Esophagus muscularis mucosa (tissue), 4 donors: ENCODE measurements around the gene ZBTB1. TPM values are rescaled to one million over a fixed set of nuclear protein-coding genes. Genes with fewer than 3 reads are reported as not detected.

Experiments
- DNase-seq: peaks from one replicate; pipeline ENCODE4 v3.0.0-alpha.2; 2017; ENCODE audit errors: extremely low spot score
- H3K27ac ChIP-seq, 4 donors: fragments of 200-600 bp; sonication (generic); replicated peaks in 1 of 4; 1 replicate in 3 of 4; 2 replicates in 1 of 4; pipeline ENCODE4 v1.5.1; 2016 to 2019; ENCODE audit warnings: mild to moderate bottlenecking in 1 of 4
- H3K27me3 ChIP-seq, 4 donors: fragments of 200-600 bp; sonication (generic); one replicate each; pipeline versions ENCODE4 v1.5.1 to v1.6.0; 2016 to 2019
- H3K36me3 ChIP-seq, 4 donors: fragments of 200-600 bp; sonication (generic); one replicate each; pipeline ENCODE4 v1.5.1; 2016 to 2019
- H3K4me1 ChIP-seq, 4 donors: fragments of 200-600 bp; sonication (generic); one replicate each; pipeline ENCODE4 v1.5.1; 2016 to 2019
- H3K4me3 ChIP-seq, 4 donors: fragments of 200-600 bp; sonication (generic); 1 replicate in 2 of 4; 2 replicates in 2 of 4; pipeline ENCODE4 v1.5.1; 2016 to 2019; ENCODE audit warnings: mild to moderate bottlenecking in 4 of 4, moderate library complexity in 1 of 4
- H3K9me3 ChIP-seq, 4 donors: fragments of 200-600 bp; sonication (generic); 1 replicate in 3 of 4; 2 replicates in 1 of 4; pipeline ENCODE4 v1.5.1; 2016 to 2019
- EP300 ChIP-seq: sonication (generic); formaldehyde crosslinking; IDR thresholded peaks from one replicate; pipeline ENCODE4 v1.6.1; 2017; ENCODE audit warnings: antibody characterized with exemption
- POLR2A ChIP-seq: fragments of 450-650 bp; IDR thresholded peaks from one replicate; pipeline ENCODE4 v1.6.1; 2017; ENCODE audit warnings: antibody characterized with exemption, moderate library complexity, mild to moderate bottlenecking, low read depth
- POLR2AphosphoS5 ChIP-seq, 2 donors: sonication (generic); formaldehyde crosslinking; IDR thresholded peaks; one replicate each; pipeline ENCODE4 v1.6.1; 2017; ENCODE audit warnings: antibody characterized with exemption in 2 of 2
- WGBS: methylation state at CpG from one replicate; pipeline ENCODE4 v1.1.5; 2018; 5-methylcytosine and 5-hydroxymethylcytosine counted together
- intact Hi-C: fragments of 100-400 bp; cut with DNase I; formaldehyde crosslinking; loops from one replicate; pipeline ENCODE4 v1.15.1; 2023
- total RNA-seq, 4 donors: library from RNA; depleted of rRNA; stranded (reverse); fragments of >200 nt; gene quantifications; one replicate each; pipeline versions ENCODE4 v1.1.0 to v1.2.1, GENCODE V29; 2016
- TF ChIP-seq, protein P1 (sequence below), 3 experiments: fragments of 200-600 bp in 2 of 3; fragments of 450-650 bp in 1 of 3; sonication (generic) in 2 of 3; IDR thresholded peaks; one replicate each; pipeline ENCODE4 v1.5.1; 2017 to 2019; ENCODE audit warnings: antibody characterized with exemption in 3 of 3, mild to moderate bottlenecking in 2 of 3, moderate library complexity in 1 of 3

Gene ZBTB1, protein sequence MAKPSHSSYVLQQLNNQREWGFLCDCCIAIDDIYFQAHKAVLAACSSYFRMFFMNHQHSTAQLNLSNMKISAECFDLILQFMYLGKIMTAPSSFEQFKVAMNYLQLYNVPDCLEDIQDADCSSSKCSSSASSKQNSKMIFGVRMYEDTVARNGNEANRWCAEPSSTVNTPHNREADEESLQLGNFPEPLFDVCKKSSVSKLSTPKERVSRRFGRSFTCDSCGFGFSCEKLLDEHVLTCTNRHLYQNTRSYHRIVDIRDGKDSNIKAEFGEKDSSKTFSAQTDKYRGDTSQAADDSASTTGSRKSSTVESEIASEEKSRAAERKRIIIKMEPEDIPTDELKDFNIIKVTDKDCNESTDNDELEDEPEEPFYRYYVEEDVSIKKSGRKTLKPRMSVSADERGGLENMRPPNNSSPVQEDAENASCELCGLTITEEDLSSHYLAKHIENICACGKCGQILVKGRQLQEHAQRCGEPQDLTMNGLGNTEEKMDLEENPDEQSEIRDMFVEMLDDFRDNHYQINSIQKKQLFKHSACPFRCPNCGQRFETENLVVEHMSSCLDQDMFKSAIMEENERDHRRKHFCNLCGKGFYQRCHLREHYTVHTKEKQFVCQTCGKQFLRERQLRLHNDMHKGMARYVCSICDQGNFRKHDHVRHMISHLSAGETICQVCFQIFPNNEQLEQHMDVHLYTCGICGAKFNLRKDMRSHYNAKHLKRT
- total RNA-seq = 10 to 100 TPM; 31.4 to 41.9 (median 35.3) TPM

DNA sequence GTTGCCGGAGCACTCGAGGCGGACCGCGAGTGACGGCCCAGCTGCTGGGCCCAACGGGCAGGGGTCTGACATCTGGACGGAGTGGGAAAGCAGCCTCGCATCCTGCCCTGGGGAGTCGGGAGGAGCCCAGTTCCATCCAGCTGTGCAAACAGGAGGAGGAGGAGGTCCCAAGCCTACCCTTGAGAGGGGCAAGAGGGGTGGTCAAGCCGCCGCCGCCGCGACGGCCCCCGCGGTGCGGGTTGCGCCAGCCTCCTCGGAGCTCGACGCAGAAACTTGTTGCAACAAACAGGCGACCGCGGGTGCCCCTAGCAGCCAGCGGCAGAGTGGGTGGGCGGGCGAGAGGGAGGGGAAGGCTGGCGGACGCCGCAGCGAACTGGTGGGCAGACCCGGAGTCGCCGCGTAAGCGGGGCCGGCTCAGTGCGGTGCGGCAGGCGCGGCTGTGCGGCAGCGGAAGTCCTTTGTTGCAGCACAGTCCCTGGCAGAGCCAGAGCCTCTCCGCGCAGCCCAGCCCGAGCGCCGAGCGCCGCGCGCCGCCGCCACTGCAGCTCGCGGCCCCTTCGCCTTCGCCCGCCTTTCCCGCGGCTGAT lies at the start of gene ZBTB1:
Gene ZBTB1, plus strand, starts transcription at position 461 of the 587 bp plus-strand sequence. CDS start 16,735 bp downstream, outside the sequence.
- peak; percentile 95 for DNase-seq
- no peaks in the 10 kb centered on the region for H3K36me3 ChIP-seq
- intact Hi-C loops = loop anchor here (10.0 kb wide), 1 partner anchor 170 kb away; no protein-coding TSS in a partner anchor
- TF ChIP-seq EP300 = no peak
- TF ChIP-seq, protein P1, sequence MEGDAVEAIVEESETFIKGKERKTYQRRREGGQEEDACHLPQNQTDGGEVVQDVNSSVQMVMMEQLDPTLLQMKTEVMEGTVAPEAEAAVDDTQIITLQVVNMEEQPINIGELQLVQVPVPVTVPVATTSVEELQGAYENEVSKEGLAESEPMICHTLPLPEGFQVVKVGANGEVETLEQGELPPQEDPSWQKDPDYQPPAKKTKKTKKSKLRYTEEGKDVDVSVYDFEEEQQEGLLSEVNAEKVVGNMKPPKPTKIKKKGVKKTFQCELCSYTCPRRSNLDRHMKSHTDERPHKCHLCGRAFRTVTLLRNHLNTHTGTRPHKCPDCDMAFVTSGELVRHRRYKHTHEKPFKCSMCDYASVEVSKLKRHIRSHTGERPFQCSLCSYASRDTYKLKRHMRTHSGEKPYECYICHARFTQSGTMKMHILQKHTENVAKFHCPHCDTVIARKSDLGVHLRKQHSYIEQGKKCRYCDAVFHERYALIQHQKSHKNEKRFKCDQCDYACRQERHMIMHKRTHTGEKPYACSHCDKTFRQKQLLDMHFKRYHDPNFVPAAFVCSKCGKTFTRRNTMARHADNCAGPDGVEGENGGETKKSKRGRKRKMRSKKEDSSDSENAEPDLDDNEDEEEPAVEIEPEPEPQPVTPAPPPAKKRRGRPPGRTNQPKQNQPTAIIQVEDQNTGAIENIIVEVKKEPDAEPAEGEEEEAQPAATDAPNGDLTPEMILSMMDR (IDR thresholded peaks at IDR 0.05) = no peak
- TF ChIP-seq POLR2A = peak; percentile 80
- TF ChIP-seq POLR2AphosphoS5 (IDR thresholded peaks at IDR 0.05) = peak; percentile 78 to 89
- H3K27ac ChIP-seq = peak within 1 kb of the TSS; percentile 91 to 100 (median 97)
- H3K27me3 ChIP-seq = no peaks in the 10 kb centered on the region
- peaks cover 40 to 70% (median 68%) of the 10 kb centered on the region in 4 donors for H3K4me1 ChIP-seq
- H3K9me3 ChIP-seq = no peaks in the 10 kb centered on the region
- H3K4me3 ChIP-seq = peak within 1 kb of the TSS; percentile 84 to 98 (median 86)
- WGBS = 0% methylated on average over 21 of the region's 63 CpGs

DNA sequence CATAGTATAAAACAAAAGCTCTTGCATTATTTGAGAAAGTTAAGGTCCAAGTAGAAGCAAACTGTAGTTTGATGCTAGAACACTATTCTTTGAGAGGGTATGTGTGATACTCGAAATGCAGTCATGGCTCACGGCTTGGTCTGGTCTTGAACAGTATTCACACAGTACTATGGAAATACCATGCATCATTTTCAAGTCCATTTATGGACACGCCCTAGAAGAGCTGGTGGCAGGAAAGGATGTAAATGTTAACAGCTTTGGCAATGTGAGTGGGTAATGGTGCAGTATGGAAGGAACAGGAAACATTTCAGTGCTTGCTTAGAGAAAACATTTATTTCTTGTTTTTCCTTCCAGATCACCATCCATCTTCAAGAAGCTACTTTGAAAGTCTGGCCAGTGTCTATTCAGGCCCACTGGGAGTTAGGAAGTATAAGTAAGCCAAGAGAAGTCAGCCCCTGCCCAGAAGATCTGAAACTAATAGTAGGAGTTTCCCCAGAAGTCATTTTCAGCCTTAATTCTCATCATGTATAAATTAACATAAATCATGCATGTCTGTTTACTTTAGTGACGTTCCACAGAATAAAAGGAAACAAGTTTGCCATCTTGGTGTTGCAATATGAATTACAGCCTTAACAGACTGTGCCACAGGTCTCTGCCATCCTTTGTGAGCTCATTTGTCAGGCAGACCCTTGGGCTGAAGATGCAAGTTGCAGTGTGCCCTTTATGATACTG lies 45.0 kb upstream of the ZBTB1 start:
- intact Hi-C loops = no loop called here

DNA sequence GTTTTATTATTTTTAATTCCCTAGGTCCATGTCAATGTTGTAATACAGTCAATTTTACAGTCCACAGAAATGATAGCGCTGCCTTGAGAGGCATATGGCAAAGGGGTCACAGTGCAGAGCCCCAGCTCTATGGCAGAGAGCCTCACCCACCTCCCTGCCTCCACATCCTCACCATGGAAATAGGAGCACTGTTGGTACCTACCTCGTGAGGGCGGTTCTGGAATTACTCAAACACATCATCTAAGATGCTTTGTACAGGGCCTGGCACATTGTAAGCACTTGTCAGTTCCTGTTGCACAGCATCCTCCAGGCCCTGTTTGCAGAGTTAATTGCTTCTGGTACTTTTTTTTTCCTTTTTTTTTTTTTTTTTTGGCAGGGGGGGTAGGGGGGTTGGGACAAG lies 43.3 kb upstream of the ZBTB1 start:
- H3K36me3 ChIP-seq = peaks cover 0 to 11% (median 5%) of the 10 kb centered on the region in 4 donors
- TF ChIP-seq, protein P1 (IDR thresholded peaks at IDR 0.05) = no peak
- TF ChIP-seq EP300 (no peak), POLR2AphosphoS5 (IDR thresholded peaks at IDR 0.05) (no peak), POLR2A (no peak)
- no peak for DNase-seq
- WGBS = 90% methylated on average over 3 of the region's 3 CpGs
- no peaks in the 10 kb centered on the region for H3K9me3 ChIP-seq
- H3K4me1 ChIP-seq = peaks cover 5 to 15% (median 13%) of the 10 kb centered on the region in 4 donors
- H3K4me3 ChIP-seq = no peak overlapping the region
- no peak overlapping the region for H3K27ac ChIP-seq
- no peaks in the 10 kb centered on the region for H3K27me3 ChIP-seq
- intact Hi-C loops = no loop called here

More for the DNA sequence above, 45.0 kb upstream of the ZBTB1 start:
- TF ChIP-seq EP300 (no peak), POLR2AphosphoS5 (IDR thresholded peaks at IDR 0.05) (no peak), POLR2A (no peak)
- TF ChIP-seq, protein P1 (IDR thresholded peaks at IDR 0.05) = no peak
- no peak overlapping the region for H3K27ac ChIP-seq
- no peak for DNase-seq
- H3K27me3 ChIP-seq = no peaks in the 10 kb centered on the region
- 66% methylated on average over 4 of the region's 4 CpGs for WGBS
- H3K36me3 ChIP-seq = peaks cover 9 to 25% (median 20%) of the 10 kb centered on the region in 4 donors
- peaks cover 2 to 3% (median 3%) of the 10 kb centered on the region in 4 donors for H3K4me1 ChIP-seq
- H3K4me3 ChIP-seq = no peak overlapping the region
- H3K9me3 ChIP-seq = no peaks in the 10 kb centered on the region

DNA sequence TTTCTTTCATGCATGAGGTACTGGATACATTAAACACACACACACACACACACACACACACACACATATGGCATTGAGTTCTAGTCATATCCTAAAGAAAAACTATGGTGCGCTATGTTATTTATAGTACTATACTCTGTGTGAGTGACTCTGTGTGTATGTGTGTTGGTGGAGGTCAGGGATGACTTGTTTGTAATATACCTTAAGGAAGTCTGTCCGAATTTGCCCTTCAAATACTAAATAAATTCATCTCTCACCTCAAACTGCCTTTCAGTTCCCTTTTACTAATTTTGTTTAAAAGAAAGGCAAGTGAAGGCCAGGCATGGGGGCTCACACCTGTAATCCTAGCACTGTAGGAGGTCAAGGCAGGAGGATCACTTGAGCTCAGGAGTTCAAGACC lies 41.4 kb upstream of the ZBTB1 start:
- H3K4me1 ChIP-seq = peaks cover 5 to 18% (median 15%) of the 10 kb centered on the region in 4 donors
- H3K9me3 ChIP-seq = no peaks in the 10 kb centered on the region
- H3K27me3 ChIP-seq = no peaks in the 10 kb centered on the region
- H3K4me3 ChIP-seq = no peak overlapping the region
- H3K27ac ChIP-seq = no peak overlapping the region
- intact Hi-C loops = no loop called here
- peaks cover 0 to 11% (median 4%) of the 10 kb centered on the region in 4 donors for H3K36me3 ChIP-seq
- 91% methylated on average over 2 of the region's 2 CpGs for WGBS
- no peak for DNase-seq
- no peak for TF ChIP-seq EP300
